ENCODE measurements around the gene MRPL10. TPM values are rescaled to one million over a fixed set of nuclear protein-coding genes. Genes with fewer than 3 reads are reported as not detected.

Gene MRPL10
- total and polyA plus RNA-seq, 4 donors = 18.4 to 38.3 (median 30.3) TPM

GRCh38 chr17:47873200-47874090 lies 42.1 kb upstream of the MRPL10 start:
- no peak for TF ChIP-seq CTCF (IDR thresholded peaks at IDR 0.05; ENCODE audit: control extremely low read depth, extremely low read depth)
- Histone ChIP-seq H3K4me3 (no peak overlapping the region), H3K27me3 (ENCODE audit: control insufficient read depth in 3 of 3, insufficient read depth in 3 of 3, low read length in 2 of 3) (peaks cover 0 to 15% (median 13%) of the 10 kb centered on the region in 3 donors), H3K9ac (ENCODE audit: insufficient read depth in 1 of 2, low read length in 2 of 2) (no peak overlapping the region), H3K36me3 (ENCODE audit: control insufficient read depth in 4 of 4, insufficient read depth in 4 of 4, low read length in 4 of 4) (no peaks in the 10 kb centered on the region), H3K27ac (ENCODE audit: low read depth in 1 of 2, low read length in 1 of 2) (no peak overlapping the region), H3K4me1 (ENCODE audit: control insufficient read depth in 5 of 5, insufficient read depth in 5 of 5, low read length in 5 of 5) (peaks cover 0 to 44% (median 9%) of the 10 kb centered on the region in 5 donors), H3K9me3 (ENCODE audit: control insufficient read depth in 4 of 4, insufficient read depth in 3 of 4, low read length in 3 of 4) (no peaks in the 10 kb centered on the region)
- ATAC-seq (ENCODE audit: insufficient read depth, low FRiP score) (no peak), DNase-seq (no peak)
- 72 to 82% methylated on average over 4 of the region's 4 CpGs for WGBS, 2 donors

- H3K27me3 ChIP-seq (ENCODE audit: control insufficient read depth in 3 of 3, insufficient read depth in 3 of 3, low read length in 2 of 3) = peaks cover 0 to 20% (median 13%) of the 10 kb centered on the region in 3 donors
- peaks cover 0 to 38% (median 4%) of the 10 kb centered on the region in 5 donors for H3K4me1 ChIP-seq (ENCODE audit: control insufficient read depth in 5 of 5, insufficient read depth in 5 of 5, low read length in 5 of 5)
- no peak overlapping the region for H3K4me3 ChIP-seq
- DNase-seq = no peak
- ATAC-seq (ENCODE audit: insufficient read depth, low FRiP score) = no peak
- TF ChIP-seq CTCF (IDR thresholded peaks at IDR 0.05; ENCODE audit: control extremely low read depth, extremely low read depth) = no peak
- no peak overlapping the region for H3K27ac ChIP-seq (ENCODE audit: low read depth in 1 of 2, low read length in 1 of 2)
- H3K9ac ChIP-seq (ENCODE audit: insufficient read depth in 1 of 2, low read length in 2 of 2) = no peak overlapping the region
- no peaks in the 10 kb centered on the region for H3K36me3 ChIP-seq (ENCODE audit: control insufficient read depth in 4 of 4, insufficient read depth in 4 of 4, low read length in 4 of 4)
- peaks cover 0 to 3% (median 0%) of the 10 kb centered on the region in 4 donors for H3K9me3 ChIP-seq (ENCODE audit: control insufficient read depth in 4 of 4, insufficient read depth in 3 of 4, low read length in 3 of 4)
- WGBS, 2 donors = 62 to 65% methylated on average over 14 to 15 of the region's 15 CpGs
These were observed 41.4 kb upstream of the MRPL10 start for GRCh38 chr17:47872651-47873161.

- 23 to 41% methylated on average over 29 of the region's 29 CpGs for WGBS, 2 donors
- DNase-seq = no peak
- H3K36me3 ChIP-seq (ENCODE audit: control insufficient read depth in 4 of 4, insufficient read depth in 4 of 4, low read length in 4 of 4) = no peaks in the 10 kb centered on the region
- H3K27ac ChIP-seq (ENCODE audit: low read depth in 1 of 2, low read length in 1 of 2) = no peak overlapping the region
- H3K9ac ChIP-seq (ENCODE audit: insufficient read depth in 1 of 2, low read length in 2 of 2) = no peak overlapping the region
- no peak for TF ChIP-seq CTCF (IDR thresholded peaks at IDR 0.05; ENCODE audit: control extremely low read depth, extremely low read depth)
- H3K27me3 ChIP-seq (ENCODE audit: control insufficient read depth in 3 of 3, insufficient read depth in 3 of 3, low read length in 2 of 3) = peaks cover 0 to 21% (median 13%) of the 10 kb centered on the region in 3 donors
- ATAC-seq (ENCODE audit: insufficient read depth, low FRiP score) = no peak
- H3K4me1 ChIP-seq (ENCODE audit: control insufficient read depth in 5 of 5, insufficient read depth in 5 of 5, low read length in 5 of 5) = peaks cover 0 to 33% (median 0%) of the 10 kb centered on the region in 5 donors
- no peak overlapping the region for H3K4me3 ChIP-seq
- H3K9me3 ChIP-seq (ENCODE audit: control insufficient read depth in 4 of 4, insufficient read depth in 3 of 4, low read length in 3 of 4) = peaks cover 0 to 3% (median 0%) of the 10 kb centered on the region in 4 donors
These were observed 40.8 kb upstream of the MRPL10 start for GRCh38 chr17:47872019-47872650.
